Fibroblast of lung (primary cell): ENCODE measurements around the gene PCSK6. TPM values are rescaled to one million over a fixed set of nuclear protein-coding genes. Genes with fewer than 3 reads are reported as not detected.
"Not testable (repeated sequence)": the region's sequence is repeated elsewhere in the genome, so short reads cannot be mapped to it uniquely, and the experiment has no call there.

Source experiments
- DNase-seq, 2 donors: peaks; one replicate each; pipeline versions ENCODE4 v3.0.0 to v3.0.0-alpha.2; 2010; ENCODE audit warnings: low read depth in 2 of 2
- H2AFZ ChIP-seq: 2 replicates; pipeline ENCODE4 v1.5.1; 2012; ENCODE audit warnings: low read length, control low read depth, inconsistent platforms
- H3K27ac ChIP-seq: 2 replicates; pipeline ENCODE4 v1.5.1; 2011; ENCODE audit warnings: low read length, control low read depth; ENCODE audit not compliant: insufficient read depth
- H3K27me3 ChIP-seq: 2 replicates; pipeline ENCODE4 v1.5.1; 2011; ENCODE audit warnings: mild to moderate bottlenecking, low read length; ENCODE audit not compliant: control insufficient read depth, insufficient read depth
- H3K36me3 ChIP-seq: 2 replicates; pipeline ENCODE4 v1.5.1; 2011; ENCODE audit warnings: low read length; ENCODE audit not compliant: control insufficient read depth, insufficient read depth
- H3K4me1 ChIP-seq: 2 replicates; pipeline ENCODE4 v1.5.1; 2011; ENCODE audit warnings: low read length; ENCODE audit not compliant: control insufficient read depth, insufficient read depth; ENCODE audit errors: extremely low read depth
- H3K4me2 ChIP-seq: 2 replicates; pipeline ENCODE4 v1.5.1; 2011; ENCODE audit warnings: low read length, control low read depth; ENCODE audit not compliant: insufficient read depth; ENCODE audit errors: extremely low read depth
- H3K4me3 ChIP-seq, 4 experiments: fragments of 200-600 bp in 1 of 4; sonication (generic) in 1 of 4; replicated peaks in 1 of 4; 2 replicates each; pipeline ENCODE4 v1.5.1; 2011 to 2016; ENCODE audit warnings: low read length in 4 of 4, low read depth in 3 of 4, mild to moderate bottlenecking in 3 of 4, control low read depth in 2 of 4, inconsistent platforms in 1 of 4, mixed read lengths in 1 of 4; ENCODE audit not compliant: insufficient read depth in 1 of 4; ENCODE audit errors: control extremely low read depth in 1 of 4
- H3K79me2 ChIP-seq: 2 replicates; pipeline ENCODE4 v1.5.1; 2012; ENCODE audit warnings: mild to moderate bottlenecking, low read length, inconsistent platforms; ENCODE audit not compliant: control insufficient read depth, insufficient read depth
- H3K9ac ChIP-seq: 2 replicates; pipeline ENCODE4 v1.5.1; 2011; ENCODE audit warnings: mild to moderate bottlenecking, low read length, control low read depth; ENCODE audit not compliant: insufficient read depth
- H3K9me3 ChIP-seq: 2 replicates; pipeline ENCODE4 v1.5.1; 2012; ENCODE audit warnings: low read depth, low read length; ENCODE audit not compliant: control insufficient read depth, insufficient read depth
- H4K20me1 ChIP-seq: 2 replicates; pipeline ENCODE4 v1.5.1; 2011; ENCODE audit warnings: low read length; ENCODE audit not compliant: control insufficient read depth, insufficient read depth; ENCODE audit errors: extremely low read depth
- CTCF ChIP-seq, 2 donors: IDR thresholded peaks in 1 of 2; conservative IDR thresholded peaks in 1 of 2; 1 replicate in 1 of 2; 2 replicates in 1 of 2; pipeline ENCODE4 v1.5.1; 2011 to 2012; ENCODE audit warnings: low read length in 2 of 2, control low read depth in 1 of 2, inconsistent platforms in 1 of 2, low read depth in 1 of 2, mild to moderate bottlenecking in 1 of 2
- EZH2 ChIP-seq: IDR thresholded peaks from 2 replicates; pipeline ENCODE4 v1.5.1; 2012; ENCODE audit warnings: low read length, control low read depth, mild to moderate bottlenecking; ENCODE audit errors: missing control alignments
- polyA plus RNA-seq, 2 donors: library from polyadenylated mRNA; depleted of rRNA in 1 of 2; stranded (reverse) in 1 of 2; unstranded in 1 of 2; fragments of >200 nt; gene quantifications; 2 replicates each; pipeline ENCODE4 v1.2.1, GENCODE V29; 2011 to 2012; ENCODE audit warnings: missing spikeins in 1 of 2
- total RNA-seq: library from RNA; depleted of rRNA; stranded (reverse); fragments of >200 nt; gene quantifications from 2 replicates; pipeline ENCODE4 v1.2.1, GENCODE V29; 2014

Gene PCSK6
- total and polyA plus RNA-seq, 2 donors (not counting 1 experiment from before 2014, with no cell fraction given), result 0.02 to 0.83 TPM

DNA sequence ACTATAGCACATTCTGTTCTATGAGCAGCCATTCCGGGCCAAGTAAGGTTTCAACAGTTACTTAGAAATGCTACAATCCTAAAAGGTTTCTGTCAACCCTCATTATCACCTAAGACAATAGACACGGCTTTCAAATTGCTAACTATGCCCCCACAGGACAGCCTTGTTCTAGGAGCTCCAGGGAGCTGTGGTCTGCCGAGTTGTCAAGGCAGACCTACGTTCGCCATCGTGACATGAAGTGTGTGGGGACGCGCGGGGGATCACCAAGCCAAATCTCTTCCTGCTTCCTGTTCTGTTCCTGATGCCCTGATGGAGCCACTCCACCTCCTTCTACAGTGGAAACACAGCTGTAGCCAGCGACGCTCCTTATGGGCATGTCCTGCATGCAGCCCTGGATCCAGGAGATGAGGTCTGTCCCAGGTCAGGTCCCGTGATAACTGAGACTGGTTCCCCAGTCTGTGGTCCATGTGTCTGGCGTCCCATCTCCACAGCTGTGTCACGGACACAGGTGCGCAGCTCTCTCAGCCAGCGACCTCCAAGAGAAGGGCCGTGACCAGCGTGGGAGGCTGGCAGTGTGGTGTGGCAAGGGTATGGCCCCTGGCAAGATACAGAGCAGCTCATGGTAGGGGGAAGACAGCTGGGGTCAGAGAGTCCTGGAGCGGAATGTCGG lies 82.8 kb downstream of the PCSK6 start:
- H3K79me2 ChIP-seq, result no peaks in the 10 kb centered on the region
- H3K9ac ChIP-seq, result no peak overlapping the region
- H3K9me3 ChIP-seq, result no peaks in the 10 kb centered on the region
- H3K4me1 ChIP-seq, result no peaks in the 10 kb centered on the region
- no peaks in the 10 kb centered on the region for H3K27me3 ChIP-seq
- H3K27ac ChIP-seq, result no peak overlapping the region
- H3K4me3 ChIP-seq, result no peak overlapping the region
- DNase-seq, result no peak
- no peaks in the 10 kb centered on the region for H4K20me1 ChIP-seq
- H2AFZ ChIP-seq, result no peak overlapping the region
- no peak overlapping the region for H3K4me2 ChIP-seq
- TF ChIP-seq CTCF (conservative IDR thresholded peaks at IDR 0.05 in 1 of 2, IDR thresholded peaks at IDR 0.05 in 1 of 2; ENCODE audit: low read depth in 1 of 2, low read length in 2 of 2) (no peak), EZH2 (no peak)
- H3K36me3 ChIP-seq, result no peaks in the 10 kb centered on the region

- Histone ChIP-seq H2AFZ (no peak overlapping the region), H3K36me3 (no peaks in the 10 kb centered on the region), H4K20me1 (no peaks in the 10 kb centered on the region), H3K9ac (no peak overlapping the region), H3K4me3 (no peak overlapping the region), H3K4me1 (no peaks in the 10 kb centered on the region), H3K4me2 (no peak overlapping the region), H3K79me2 (no peaks in the 10 kb centered on the region), H3K27ac (no peak overlapping the region), H3K27me3 (no peaks in the 10 kb centered on the region), H3K9me3 (no peaks in the 10 kb centered on the region)
- DNase-seq, result no peak
- no peak for TF ChIP-seq EZH2
- TF ChIP-seq CTCF (conservative IDR thresholded peaks at IDR 0.05 in 1 of 2, IDR thresholded peaks at IDR 0.05 in 1 of 2; ENCODE audit: low read depth in 1 of 2, low read length in 2 of 2), result no peak
Measured at GRCh38 chr15:101406036-101406435, 83.5 kb downstream of the PCSK6 start.

GRCh38 chr15:101404245-101404644 lies 85.3 kb downstream of the PCSK6 start:
- Histone ChIP-seq H3K4me1 (no peaks in the 10 kb centered on the region), H3K27ac (no peak overlapping the region), H2AFZ (no peak overlapping the region), H3K36me3 (no peaks in the 10 kb centered on the region), H3K79me2 (no peaks in the 10 kb centered on the region), H3K27me3 (no peaks in the 10 kb centered on the region), H3K4me3 (no peak overlapping the region), H3K9me3 (no peaks in the 10 kb centered on the region), H3K4me2 (no peak overlapping the region), H4K20me1 (no peaks in the 10 kb centered on the region), H3K9ac (no peak overlapping the region)
- no peak for DNase-seq
- TF ChIP-seq CTCF (conservative IDR thresholded peaks at IDR 0.05 in 1 of 2, IDR thresholded peaks at IDR 0.05 in 1 of 2; ENCODE audit: low read depth in 1 of 2, low read length in 2 of 2) (no peak), EZH2 (no peak)

DNA sequence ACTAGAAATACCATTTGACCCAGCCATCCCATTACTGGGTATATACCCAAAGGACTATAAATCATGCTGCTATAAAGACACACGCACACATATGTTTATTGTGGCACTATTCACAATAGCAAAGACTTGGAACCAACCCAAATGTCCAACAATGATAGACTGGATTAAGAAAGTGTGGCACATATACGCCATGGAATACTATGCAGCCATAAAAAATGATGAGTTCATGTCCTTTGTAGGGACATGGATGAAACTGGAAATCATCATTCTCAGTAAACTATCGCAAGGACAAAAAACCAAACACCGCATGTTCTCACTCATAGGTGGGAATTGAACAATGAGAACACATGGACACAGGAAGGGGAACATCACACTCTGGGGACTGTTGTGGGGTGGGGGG lies 86.6 kb downstream of the PCSK6 start:
- not testable (repeated sequence) for H3K9ac ChIP-seq, H3K27ac ChIP-seq

More for the DNA sequence above, 86.6 kb downstream of the PCSK6 start:
- DNase-seq, H3K36me3 ChIP-seq, H4K20me1 ChIP-seq, H3K4me1 ChIP-seq, H2AFZ ChIP-seq, H3K9me3 ChIP-seq, H3K79me2 ChIP-seq, H3K27me3 ChIP-seq, H3K4me3 ChIP-seq, H3K4me2 ChIP-seq: not testable (repeated sequence)
